Measurements from ENCODE around the gene LACRT. TPM values are rescaled to one million over a fixed set of nuclear protein-coding genes. Genes with fewer than 3 reads are reported as not detected.
"Not testable (repeated sequence)": the region's sequence is repeated elsewhere in the genome, so short reads cannot be mapped to it uniquely, and the experiment has no call there.

Gene LACRT
- total RNA-seq, 2 donors from 2014 or later: not detected

DNA sequence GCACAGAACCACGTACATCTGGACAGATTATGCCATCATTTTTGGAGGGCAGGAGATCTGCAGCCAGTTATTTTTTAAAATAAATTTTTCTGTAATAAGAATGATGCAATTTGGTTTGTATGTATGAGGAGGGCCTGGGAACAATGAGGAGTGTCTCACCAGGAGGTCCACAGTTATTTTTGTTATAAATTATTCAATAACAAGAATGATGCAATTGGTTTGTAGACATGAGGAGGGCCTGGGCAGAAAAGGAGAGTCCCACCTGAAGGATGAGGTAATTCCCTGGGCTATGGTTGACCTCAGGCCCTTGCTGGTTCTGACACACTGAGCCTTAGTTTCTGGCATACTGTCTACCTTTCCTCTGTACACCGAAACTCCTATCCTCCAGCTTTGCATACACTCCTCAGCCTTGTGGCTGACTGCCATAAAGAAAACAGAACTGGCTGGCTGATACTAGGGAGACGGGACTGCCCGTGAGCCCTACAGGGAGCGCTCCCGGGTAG is 22.5 kb upstream of the LACRT start:
- ATAC-seq: no peak
- H3K9me3 ChIP-seq (ENCODE audit: control insufficient read depth, low read length, poor library complexity, severe bottlenecking): no peaks in the 10 kb centered on the region
- no peak overlapping the region for H3K27ac Mint-ChIP-seq
- no peak for DNase-seq
- H3K4me3 Mint-ChIP-seq: no peak overlapping the region
- H3K4me1 Mint-ChIP-seq: peaks cover 2% of the 10 kb centered on the region
- peaks cover 65% of the 10 kb centered on the region for H3K27me3 Mint-ChIP-seq
- peaks cover 2% of the 10 kb centered on the region for H3K36me3 Mint-ChIP-seq (ENCODE audit: low read depth)

DNA sequence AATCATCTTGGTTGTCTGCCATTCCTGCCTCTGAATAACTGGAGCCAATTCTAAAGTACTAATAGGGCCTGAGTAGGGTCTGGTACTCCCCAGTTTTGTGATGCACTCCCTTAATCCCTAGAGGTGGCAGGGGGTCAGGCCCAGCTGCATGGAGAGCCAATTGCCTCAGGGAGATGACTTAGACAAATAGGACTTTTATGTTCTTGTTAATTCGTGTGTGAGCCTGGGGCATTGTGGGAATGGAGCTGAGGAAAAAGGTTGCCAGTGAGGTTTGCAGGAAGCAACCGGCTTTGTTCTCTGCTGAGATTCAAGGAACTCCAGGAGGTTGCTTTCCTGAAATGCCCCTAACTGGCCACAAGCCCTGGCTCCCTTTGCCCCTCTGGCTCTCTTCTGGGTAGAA is 20.2 kb upstream of the LACRT start:
- Mint-ChIP-seq H3K27me3 (peaks cover 61% of the 10 kb centered on the region), H3K4me3 (no peak overlapping the region), H3K27ac (no peak overlapping the region), H3K4me1 (peaks cover 2% of the 10 kb centered on the region), H3K36me3 (ENCODE audit: low read depth) (peaks cover 2% of the 10 kb centered on the region)
- DNase-seq (no peak), ATAC-seq (no peak)
- H3K9me3 ChIP-seq (ENCODE audit: control insufficient read depth, low read length, poor library complexity, severe bottlenecking): no peaks in the 10 kb centered on the region

DNA sequence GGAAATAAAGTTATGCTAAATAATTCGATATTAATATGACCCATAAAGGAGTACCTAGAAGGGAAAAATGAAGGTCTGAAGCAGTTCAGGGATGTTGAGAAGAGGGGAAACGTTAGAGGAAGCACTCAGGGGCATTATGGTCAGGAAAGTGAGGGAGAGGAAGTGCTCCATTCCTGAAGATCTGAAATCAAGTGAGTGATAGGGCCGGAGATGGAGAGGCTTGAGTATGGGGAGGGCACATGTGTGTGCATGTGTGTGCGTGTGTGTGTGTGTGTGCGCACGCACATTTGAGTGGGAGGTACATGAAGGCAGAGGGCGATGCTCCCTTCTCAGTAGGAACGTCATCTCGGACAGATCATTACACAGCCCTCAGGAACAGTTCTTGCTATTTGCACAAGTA is 18.3 kb upstream of the LACRT start:
- Mint-ChIP-seq H3K36me3 (ENCODE audit: low read depth) (peaks cover 2% of the 10 kb centered on the region), H3K27ac (no peak overlapping the region), H3K4me3 (no peak overlapping the region), H3K4me1 (no peaks in the 10 kb centered on the region), H3K27me3 (peaks cover 44% of the 10 kb centered on the region)
- DNase-seq: no peak
- H3K9me3 ChIP-seq (ENCODE audit: control insufficient read depth, low read length, poor library complexity, severe bottlenecking): no peaks in the 10 kb centered on the region
- no peak for ATAC-seq

DNA sequence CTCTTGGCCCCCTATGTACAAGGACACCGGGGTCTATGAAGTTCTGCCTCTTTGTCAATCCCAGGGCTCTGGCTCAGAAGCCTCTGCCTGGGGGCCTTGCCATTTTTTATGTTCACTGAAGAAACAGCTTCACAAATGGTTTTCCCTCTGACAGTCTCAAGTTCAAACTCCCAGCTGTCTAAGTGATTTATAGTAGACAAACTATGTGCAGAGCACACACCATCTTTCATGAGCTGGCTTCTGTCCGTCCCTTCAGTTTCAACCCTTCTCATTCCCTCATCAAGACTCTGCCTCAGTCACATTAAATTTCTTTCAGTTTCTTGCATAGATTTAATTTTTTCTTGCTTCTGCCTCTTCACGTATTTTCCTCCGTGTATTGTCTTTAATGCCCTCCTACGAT is 16.2 kb upstream of the LACRT start:
- Mint-ChIP-seq H3K27ac (no peak overlapping the region), H3K36me3 (ENCODE audit: low read depth) (peaks cover 2% of the 10 kb centered on the region), H3K4me1 (no peaks in the 10 kb centered on the region), H3K27me3 (peaks cover 50% of the 10 kb centered on the region), H3K4me3 (no peak overlapping the region)
- H3K9me3 ChIP-seq (ENCODE audit: control insufficient read depth, low read length, poor library complexity, severe bottlenecking): no peaks in the 10 kb centered on the region
- no peak for ATAC-seq
- DNase-seq: no peak

DNA sequence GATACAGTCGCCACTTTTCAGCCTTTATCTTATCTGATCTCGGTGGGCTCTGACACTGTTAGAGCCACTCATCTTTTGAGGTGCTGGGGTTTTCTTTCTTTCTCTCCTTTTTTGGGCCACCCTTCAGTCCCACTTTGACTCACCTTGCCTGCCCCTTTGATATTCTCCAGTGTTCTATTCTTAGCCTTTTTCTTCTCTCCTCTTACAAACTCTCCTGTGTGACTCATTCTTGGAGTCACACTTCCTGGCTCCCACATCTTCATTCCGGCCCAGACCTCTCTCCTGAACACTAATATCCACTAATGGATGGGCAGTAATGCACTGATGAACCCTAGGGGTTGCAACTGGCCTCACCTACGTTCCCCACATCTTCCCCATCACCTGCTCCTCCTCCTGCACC is 15.7 kb upstream of the LACRT start:
- ATAC-seq: no peak

DNA sequence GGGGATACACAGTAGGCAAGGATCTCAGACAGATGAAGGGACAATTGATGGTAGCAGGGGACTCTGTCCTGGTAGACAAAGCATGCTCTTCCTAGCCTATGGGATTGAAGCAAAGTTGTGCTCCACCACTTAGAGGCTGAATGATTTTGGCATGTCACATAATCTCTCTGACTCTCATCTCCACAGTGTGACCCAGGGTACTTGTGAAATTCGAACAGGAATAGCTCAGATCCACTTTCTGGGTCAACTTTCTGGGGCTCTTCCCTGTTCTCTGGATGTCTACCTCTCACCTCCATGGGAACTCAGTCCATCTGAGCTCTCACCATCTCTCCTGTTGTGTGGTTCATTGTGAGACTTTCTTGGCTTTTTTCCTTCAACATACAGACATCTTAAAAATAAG is 15.1 kb upstream of the LACRT start:
- ATAC-seq (no peak), DNase-seq (no peak)
- no peaks in the 10 kb centered on the region for H3K4me1 Mint-ChIP-seq
- no peak overlapping the region for H3K27ac Mint-ChIP-seq
- no peaks in the 10 kb centered on the region for H3K9me3 ChIP-seq (ENCODE audit: control insufficient read depth, low read length, poor library complexity, severe bottlenecking)
- H3K27me3 Mint-ChIP-seq: peaks cover 54% of the 10 kb centered on the region
- H3K4me3 Mint-ChIP-seq: no peak overlapping the region
- peaks cover 2% of the 10 kb centered on the region for H3K36me3 Mint-ChIP-seq (ENCODE audit: low read depth)

More for the DNA sequence above, 15.7 kb upstream of the LACRT start:
- H3K9me3 ChIP-seq (ENCODE audit: control insufficient read depth, low read length, poor library complexity, severe bottlenecking): no peaks in the 10 kb centered on the region
- no peak for DNase-seq
- Mint-ChIP-seq H3K36me3 (ENCODE audit: low read depth) (peaks cover 2% of the 10 kb centered on the region), H3K27ac (no peak overlapping the region), H3K27me3 (peaks cover 53% of the 10 kb centered on the region), H3K4me1 (no peaks in the 10 kb centered on the region), H3K4me3 (no peak overlapping the region)

DNA sequence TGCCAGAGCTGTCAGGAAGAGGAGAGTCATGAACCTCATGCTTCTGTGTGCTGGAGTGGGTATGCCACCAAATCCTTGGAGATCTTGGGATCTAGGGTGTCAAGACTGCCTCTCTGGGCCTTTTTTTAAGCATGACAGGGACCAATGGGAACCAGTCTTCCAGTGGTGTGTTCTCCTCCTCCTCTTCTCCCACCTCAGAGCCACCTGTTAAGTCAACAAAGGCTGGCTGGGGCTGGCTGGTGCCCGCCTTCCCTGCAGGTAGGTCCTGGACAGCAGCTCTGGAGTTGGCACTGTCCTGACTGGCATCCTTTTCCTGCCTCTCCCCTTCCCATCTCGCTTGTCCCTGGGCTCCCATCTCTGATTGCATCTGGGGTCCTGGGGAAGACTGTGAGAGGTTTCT is 13.6 kb upstream of the LACRT start, which contains the start of gene DCD:
Gene DCD (minus strand): TSS at position 101 of the 400 bp plus-strand sequence. CDS start 62 bp downstream, at position 39.
- H3K27me3 Mint-ChIP-seq: peaks cover 60% of the 10 kb centered on the region
- no peak for ATAC-seq
- H3K9me3 ChIP-seq (ENCODE audit: control insufficient read depth, low read length, poor library complexity, severe bottlenecking): no peaks in the 10 kb centered on the region
- H3K4me1 Mint-ChIP-seq: no peaks in the 10 kb centered on the region
- H3K4me3 Mint-ChIP-seq: no peak within 1 kb of the TSS
- H3K27ac Mint-ChIP-seq: no peak within 1 kb of the TSS
- DNase-seq: no peak
- H3K36me3 Mint-ChIP-seq (ENCODE audit: low read depth): peaks cover 2% of the 10 kb centered on the region

DNA sequence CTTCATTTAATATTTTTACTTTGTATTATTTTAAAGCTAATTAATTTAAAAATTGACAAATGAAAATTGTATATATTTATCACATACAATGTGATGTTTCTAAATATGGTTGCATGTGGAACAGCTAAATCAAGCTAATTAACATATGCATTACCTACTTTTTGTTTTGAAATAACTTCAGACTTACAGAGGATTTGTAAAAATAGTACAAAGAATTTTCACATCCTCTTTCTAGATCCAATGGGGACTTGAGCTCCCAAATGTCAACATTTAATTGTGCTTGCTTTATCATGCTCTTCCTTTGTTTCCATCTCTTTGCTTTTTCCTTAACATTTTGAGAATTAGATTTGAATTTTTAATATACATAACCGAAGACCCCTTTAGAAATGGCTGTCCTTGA is 6.9 kb upstream of the LACRT start:
- no peaks in the 10 kb centered on the region for H3K36me3 Mint-ChIP-seq (ENCODE audit: low read depth)
- no peak for ATAC-seq
- no peaks in the 10 kb centered on the region for H3K9me3 ChIP-seq (ENCODE audit: control insufficient read depth, low read length, poor library complexity, severe bottlenecking)
- DNase-seq: no peak
- no peak overlapping the region for H3K4me3 Mint-ChIP-seq
- no peaks in the 10 kb centered on the region for H3K4me1 Mint-ChIP-seq
- peaks cover 44% of the 10 kb centered on the region for H3K27me3 Mint-ChIP-seq
- H3K27ac Mint-ChIP-seq: no peak overlapping the region

DNA sequence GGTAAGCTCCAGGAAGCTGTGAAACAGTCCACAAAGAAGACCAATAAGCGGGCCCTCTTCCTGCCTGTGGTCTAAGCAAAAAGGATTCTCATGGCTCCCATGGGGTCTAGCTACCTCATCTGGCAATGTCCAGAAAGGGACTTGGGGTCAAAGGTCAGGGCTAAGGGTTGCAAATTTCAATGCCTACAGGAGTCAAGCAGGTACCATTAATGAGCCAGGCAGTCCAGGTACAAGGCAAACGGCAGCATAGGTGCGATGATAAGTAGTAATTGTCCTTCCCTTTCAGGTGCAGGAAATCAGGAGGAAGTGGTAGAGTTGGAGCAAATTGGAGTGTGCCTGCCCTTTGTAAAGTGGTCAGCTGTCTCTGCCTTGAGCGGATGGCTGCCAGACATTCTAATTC is 6.4 kb upstream of the LACRT start:
- no peak for ATAC-seq
- Mint-ChIP-seq H3K36me3 (ENCODE audit: low read depth) (no peaks in the 10 kb centered on the region), H3K4me3 (no peak overlapping the region), H3K27me3 (peaks cover 44% of the 10 kb centered on the region), H3K4me1 (no peaks in the 10 kb centered on the region), H3K27ac (no peak overlapping the region)
- no peak for DNase-seq
- no peaks in the 10 kb centered on the region for H3K9me3 ChIP-seq (ENCODE audit: control insufficient read depth, low read length, poor library complexity, severe bottlenecking)

DNA sequence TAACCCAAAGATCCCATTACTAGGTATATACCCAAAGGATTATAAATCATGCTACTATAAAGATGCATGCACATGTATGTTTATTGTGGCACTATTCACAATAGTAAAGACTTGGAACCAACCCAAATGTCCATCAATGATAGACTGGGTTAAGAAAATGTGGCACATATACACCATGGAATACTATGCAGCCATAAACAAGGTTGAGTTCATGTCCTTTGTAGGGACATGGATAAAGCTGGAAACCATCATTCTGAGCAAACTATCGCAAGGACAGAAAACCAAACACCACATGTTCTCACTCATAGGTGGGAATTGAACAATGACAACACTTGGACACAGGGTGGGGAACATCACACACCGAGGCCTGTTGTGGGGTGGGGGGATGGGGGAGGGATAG is 4.4 kb upstream of the LACRT start:
- H3K27ac Mint-ChIP-seq; H3K4me1 Mint-ChIP-seq; ATAC-seq; H3K9me3 ChIP-seq (ENCODE audit: control insufficient read depth, low read length, poor library complexity, severe bottlenecking); DNase-seq; H3K36me3 Mint-ChIP-seq (ENCODE audit: low read depth); H3K4me3 Mint-ChIP-seq: not testable (repeated sequence)
- H3K27me3 Mint-ChIP-seq: peaks cover 38% of the 10 kb centered on the region

DNA sequence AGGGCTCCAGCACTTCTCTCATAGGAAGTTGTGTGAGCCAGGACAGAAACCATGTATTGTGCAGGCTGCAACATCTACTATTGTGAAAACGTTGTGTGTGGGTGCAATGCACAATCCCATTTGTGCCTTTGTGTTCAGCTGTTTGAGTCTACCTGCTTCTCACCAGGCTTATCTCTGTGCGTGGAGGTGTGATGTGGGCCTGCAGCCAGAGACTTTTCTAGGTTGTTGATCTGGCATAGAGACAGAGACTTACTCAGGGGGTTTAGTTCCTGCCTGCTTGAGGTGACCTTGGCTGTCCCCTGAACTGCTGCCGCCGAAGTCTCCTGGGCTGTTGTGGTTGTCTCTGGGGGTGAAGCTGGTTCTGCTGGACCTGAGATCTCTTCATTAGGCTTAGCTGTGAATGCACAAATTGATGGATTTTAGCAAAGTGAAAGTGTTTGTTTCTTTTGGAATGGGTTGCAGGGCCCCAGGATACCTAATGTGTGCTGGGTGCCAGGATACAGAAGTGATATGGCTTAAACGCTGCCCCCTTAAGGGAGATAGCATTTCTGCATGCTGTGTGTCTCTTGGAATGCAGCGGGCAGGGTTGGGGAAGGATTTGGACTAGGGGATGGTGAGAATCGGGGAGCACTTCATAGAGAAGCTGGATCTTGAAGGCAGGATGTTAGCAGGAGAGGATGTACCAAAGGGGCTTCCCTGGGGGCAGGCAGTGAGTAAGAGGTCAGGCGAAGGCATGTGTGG is 2.5 kb downstream of the LACRT start:
- DNase-seq: no peak
- H3K9me3 ChIP-seq (ENCODE audit: control insufficient read depth, low read length, poor library complexity, severe bottlenecking): no peaks in the 10 kb centered on the region
- Mint-ChIP-seq H3K4me3 (no peak overlapping the region), H3K27me3 (peaks cover 70% of the 10 kb centered on the region), H3K4me1 (peaks cover 9% of the 10 kb centered on the region), H3K27ac (no peak overlapping the region), H3K36me3 (ENCODE audit: low read depth) (peaks cover 3% of the 10 kb centered on the region)
- no peak for ATAC-seq

DNA sequence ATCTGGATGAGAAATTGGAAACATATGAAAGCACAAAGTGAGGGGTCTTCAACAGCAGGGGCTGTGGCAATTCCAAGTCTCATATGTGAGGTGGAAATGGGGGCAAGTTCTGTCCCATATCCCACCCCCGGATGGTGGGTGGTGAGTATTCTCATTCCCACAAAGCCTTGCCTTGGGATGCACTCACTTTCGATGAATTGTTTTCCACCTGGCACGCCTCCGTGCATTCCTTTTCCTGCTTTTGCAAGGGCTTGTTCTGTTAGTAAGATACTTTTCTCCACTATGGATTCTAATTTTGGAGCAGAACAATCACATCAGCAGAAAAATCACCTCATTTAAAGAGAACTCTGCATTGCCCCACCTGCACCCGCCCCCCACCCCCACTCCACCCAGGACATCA is 3.1 kb downstream of the LACRT start:
- no peak overlapping the region for H3K27ac Mint-ChIP-seq
- no peaks in the 10 kb centered on the region for H3K9me3 ChIP-seq (ENCODE audit: control insufficient read depth, low read length, poor library complexity, severe bottlenecking)
- peaks cover 65% of the 10 kb centered on the region for H3K27me3 Mint-ChIP-seq
- H3K4me3 Mint-ChIP-seq: no peak overlapping the region
- H3K4me1 Mint-ChIP-seq: peaks cover 9% of the 10 kb centered on the region
- DNase-seq (no peak), ATAC-seq (no peak)
- H3K36me3 Mint-ChIP-seq (ENCODE audit: low read depth): peaks cover 3% of the 10 kb centered on the region

DNA sequence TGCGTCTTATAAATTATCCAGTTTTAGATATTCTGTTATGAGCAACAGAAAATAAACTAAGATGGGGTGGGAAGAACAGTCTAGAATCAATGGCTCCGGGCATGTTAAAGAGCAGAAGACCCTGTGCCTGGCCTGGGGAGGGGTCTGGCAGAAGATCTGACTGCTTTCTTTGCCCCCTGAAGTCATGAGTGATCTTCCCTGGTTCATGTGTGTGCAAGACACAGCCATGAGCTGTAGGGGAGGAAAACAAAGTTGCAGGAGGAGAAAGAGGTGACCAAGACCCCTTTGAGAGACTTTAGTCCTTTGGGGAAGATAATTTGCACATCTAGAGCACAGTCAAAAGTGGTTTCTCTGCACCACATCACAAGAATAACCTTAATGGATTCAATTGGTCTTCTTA is 4.8 kb downstream of the LACRT start:
- ATAC-seq (no peak), DNase-seq (no peak)
- no peaks in the 10 kb centered on the region for H3K9me3 ChIP-seq (ENCODE audit: control insufficient read depth, low read length, poor library complexity, severe bottlenecking)
- Mint-ChIP-seq H3K4me3 (no peak overlapping the region), H3K27me3 (peaks cover 53% of the 10 kb centered on the region), H3K4me1 (peaks cover 9% of the 10 kb centered on the region), H3K27ac (no peak overlapping the region), H3K36me3 (ENCODE audit: low read depth) (peaks cover 3% of the 10 kb centered on the region)

DNA sequence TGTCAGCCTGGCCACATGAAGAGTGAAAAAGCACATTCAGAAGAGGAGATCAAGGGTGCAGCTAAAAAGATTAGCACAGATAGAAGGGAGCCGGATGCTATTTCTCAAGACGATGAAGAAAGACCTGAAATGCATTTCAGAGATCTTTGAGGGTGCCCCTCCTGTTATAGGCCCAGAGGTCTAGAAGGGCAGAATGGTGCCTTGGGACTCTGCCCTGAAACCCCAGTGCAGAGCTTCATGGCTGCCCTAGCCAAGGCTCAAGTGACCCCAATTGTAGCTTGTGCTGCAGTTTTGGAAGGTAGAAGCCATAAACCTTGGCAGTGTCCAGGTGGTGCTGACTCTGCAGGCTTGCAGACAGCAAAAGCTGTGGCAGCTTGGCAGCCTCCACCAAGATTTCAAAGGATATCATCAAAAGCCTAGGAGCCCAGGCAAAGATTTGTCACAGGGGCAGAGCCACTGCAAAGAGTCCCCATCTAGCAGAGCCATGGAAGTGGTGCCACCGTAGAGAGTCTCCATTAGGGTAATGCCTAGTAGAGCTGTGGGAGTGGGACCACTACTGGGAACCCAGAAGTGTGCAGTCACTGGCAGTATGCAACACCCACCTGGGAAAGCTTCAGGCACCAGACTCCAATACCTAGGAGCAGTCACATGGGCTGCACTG is 6.4 kb downstream of the LACRT start:
- DNase-seq (no peak), ATAC-seq (no peak)
- H3K36me3 Mint-ChIP-seq (ENCODE audit: low read depth): peaks cover 3% of the 10 kb centered on the region
- H3K4me3 Mint-ChIP-seq: no peak overlapping the region
- H3K27ac Mint-ChIP-seq: no peak overlapping the region
- H3K27me3 Mint-ChIP-seq: peaks cover 49% of the 10 kb centered on the region
- H3K4me1 Mint-ChIP-seq: peaks cover 9% of the 10 kb centered on the region
- H3K9me3 ChIP-seq (ENCODE audit: control insufficient read depth, low read length, poor library complexity, severe bottlenecking): no peaks in the 10 kb centered on the region
